Keratinocyte (primary cell): ENCODE measurements around the gene PDE6A. TPM values are rescaled to one million over a fixed set of nuclear protein-coding genes. Genes with fewer than 3 reads are reported as not detected.

Source experiments
- DNase-seq: peaks from one replicate; pipeline ENCODE4 v3.0.0-alpha.2; 2011; ENCODE audit warnings: low read depth, missing footprints, low spot score
- FAIRE-seq: peaks from 2 replicates; lab custom pipeline; 2011; peaks lifted over from hg19 to GRCh38; lab: Jason Lieb, UNC
- H2AFZ ChIP-seq: 2 replicates; pipeline ENCODE4 v1.6.0; 2012; ENCODE audit warnings: low read length, control low read depth, inconsistent platforms; ENCODE audit not compliant: control insufficient read depth
- H3K27ac ChIP-seq: 2 replicates; pipeline ENCODE4 v1.5.1; 2011; ENCODE audit warnings: low read length; ENCODE audit not compliant: control insufficient read depth, insufficient read depth
- H3K27me3 ChIP-seq: 3 replicates; pipeline ENCODE4 v1.6.0; 2011; ENCODE audit warnings: low read length; ENCODE audit not compliant: control insufficient read depth, insufficient read depth; ENCODE audit errors: extremely low read depth
- H3K36me3 ChIP-seq, 2 experiments: 2 replicates in 1 of 2; 3 replicates in 1 of 2; pipeline ENCODE4 v1.5.1; 2011; ENCODE audit warnings: low read length in 2 of 2, mild to moderate bottlenecking in 1 of 2; ENCODE audit not compliant: control insufficient read depth in 2 of 2, insufficient read depth in 2 of 2; ENCODE audit errors: extremely low read depth in 1 of 2
- H3K4me1 ChIP-seq: 3 replicates; pipeline ENCODE4 v1.5.1; 2011; ENCODE audit warnings: low read length; ENCODE audit not compliant: control insufficient read depth, insufficient read depth; ENCODE audit errors: extremely low read depth
- H3K4me2 ChIP-seq: 3 replicates; pipeline ENCODE4 v1.6.0; 2011; ENCODE audit warnings: low read depth, low read length; ENCODE audit not compliant: control insufficient read depth, insufficient read depth; ENCODE audit errors: extremely low read depth
- H3K4me3 ChIP-seq, 3 experiments: fragments of 200-600 bp in 1 of 3; sonication (generic) in 1 of 3; 2 replicates in 2 of 3; 3 replicates in 1 of 3; pipeline ENCODE4 v1.5.1; 2011 to 2016; ENCODE audit warnings: low read length in 3 of 3, mild to moderate bottlenecking in 3 of 3, control low read depth in 2 of 3, inconsistent platforms in 1 of 3, low read depth in 1 of 3, mixed read lengths in 1 of 3, mixed run types in 1 of 3, moderate library complexity in 1 of 3; ENCODE audit not compliant: control insufficient read depth in 2 of 3, insufficient read depth in 2 of 3; ENCODE audit errors: extremely low read depth in 1 of 3
- H3K79me2 ChIP-seq: 2 replicates; pipeline ENCODE4 v1.6.0; 2012; ENCODE audit warnings: low read length; ENCODE audit not compliant: control insufficient read depth, insufficient read depth
- H3K9ac ChIP-seq: 3 replicates; pipeline ENCODE4 v1.6.0; 2011; ENCODE audit warnings: low read length; ENCODE audit not compliant: control insufficient read depth, insufficient read depth; ENCODE audit errors: extremely low read depth
- H3K9me1 ChIP-seq: 3 replicates; pipeline ENCODE4 v1.6.0; 2011; ENCODE audit warnings: low read length; ENCODE audit not compliant: control insufficient read depth, insufficient read depth; ENCODE audit errors: extremely low read depth
- H3K9me3 ChIP-seq: 2 replicates; pipeline ENCODE4 v1.5.1; 2012; ENCODE audit warnings: low read depth, low read length; ENCODE audit not compliant: control insufficient read depth
- H4K20me1 ChIP-seq: 3 replicates; pipeline ENCODE4 v1.6.0; 2011; ENCODE audit warnings: low read length; ENCODE audit not compliant: control insufficient read depth, insufficient read depth; ENCODE audit errors: extremely low read depth
- EZH2 ChIP-seq: IDR thresholded peaks from one replicate; pipeline ENCODE4 v1.6.1; 2012; ENCODE audit warnings: inconsistent platforms, mild to moderate bottlenecking, low read length, moderate library complexity
- dilution Hi-C: fragments of 300-500 bp; cut with MboI; formaldehyde crosslinking; loops from one replicate; pipeline ENCODE4 v1.7.0; 2020; ENCODE audit warnings: low sequenced_read_pairs; ENCODE audit not compliant: extremely low pct_ligation_motif_present
- polyA plus RNA-seq, 5 experiments: library from polyadenylated mRNA; depleted of rRNA in 3 of 5; stranded (reverse) in 3 of 5; stranded (forward) in 1 of 5; unstranded in 1 of 5; fragments of >200 nt; gene quantifications; 1 replicate in 1 of 5; 2 replicates in 3 of 5; 3 replicates in 1 of 5; pipeline versions ENCODE4 v1.2.1 to v1.2.3, GENCODE V29; 2011 to 2012; ENCODE audit warnings: missing spikeins in 2 of 5, low read depth in 1 of 5, low replicate concordance in 1 of 5
- TF ChIP-seq, protein P1 (sequence below), 3 experiments: IDR thresholded peaks in 1 of 3; conservative IDR thresholded peaks in 1 of 3; optimal IDR thresholded peaks in 1 of 3; 2 replicates in 2 of 3; 3 replicates in 1 of 3; pipeline versions ENCODE3 to v1.5.1; 2011; ENCODE audit warnings: low read length in 3 of 3, mild to moderate bottlenecking in 3 of 3, moderate library complexity in 2 of 3, control low read depth in 1 of 3, inconsistent platforms in 1 of 3; ENCODE audit not compliant: insufficient read depth in 2 of 3; ENCODE audit errors: extremely low read depth in 1 of 3

PDE6A gene
- polyA plus RNA-seq, 1 donor (not counting 4 experiments of a cell fraction or from before 2014, with no cell fraction given) = 0.03 TPM

GRCh38 chr5:149900390-149900789 lies 44.2 kb downstream of the PDE6A start:
- Histone ChIP-seq H3K4me2 (no peak overlapping the region), H4K20me1 (no peaks in the 10 kb centered on the region), H3K27ac (no peak overlapping the region), H3K9me3 (no peaks in the 10 kb centered on the region), H2AFZ (no peak overlapping the region), H3K27me3 (no peaks in the 10 kb centered on the region), H3K9me1 (no peaks in the 10 kb centered on the region), H3K4me3 (no peak overlapping the region), H3K79me2 (no peaks in the 10 kb centered on the region), H3K4me1 (peaks cover 14% of the 10 kb centered on the region), H3K36me3 (no peaks in the 10 kb centered on the region), H3K9ac (no peak overlapping the region)
- dilution Hi-C loops = no loop called here
- FAIRE-seq (no peak), DNase-seq (no peak)
- TF ChIP-seq EZH2 = no peak
- TF ChIP-seq, protein P1, sequence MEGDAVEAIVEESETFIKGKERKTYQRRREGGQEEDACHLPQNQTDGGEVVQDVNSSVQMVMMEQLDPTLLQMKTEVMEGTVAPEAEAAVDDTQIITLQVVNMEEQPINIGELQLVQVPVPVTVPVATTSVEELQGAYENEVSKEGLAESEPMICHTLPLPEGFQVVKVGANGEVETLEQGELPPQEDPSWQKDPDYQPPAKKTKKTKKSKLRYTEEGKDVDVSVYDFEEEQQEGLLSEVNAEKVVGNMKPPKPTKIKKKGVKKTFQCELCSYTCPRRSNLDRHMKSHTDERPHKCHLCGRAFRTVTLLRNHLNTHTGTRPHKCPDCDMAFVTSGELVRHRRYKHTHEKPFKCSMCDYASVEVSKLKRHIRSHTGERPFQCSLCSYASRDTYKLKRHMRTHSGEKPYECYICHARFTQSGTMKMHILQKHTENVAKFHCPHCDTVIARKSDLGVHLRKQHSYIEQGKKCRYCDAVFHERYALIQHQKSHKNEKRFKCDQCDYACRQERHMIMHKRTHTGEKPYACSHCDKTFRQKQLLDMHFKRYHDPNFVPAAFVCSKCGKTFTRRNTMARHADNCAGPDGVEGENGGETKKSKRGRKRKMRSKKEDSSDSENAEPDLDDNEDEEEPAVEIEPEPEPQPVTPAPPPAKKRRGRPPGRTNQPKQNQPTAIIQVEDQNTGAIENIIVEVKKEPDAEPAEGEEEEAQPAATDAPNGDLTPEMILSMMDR (optimal IDR thresholded peaks at IDR 0.05 in 1 of 3, IDR thresholded peaks at IDR 0.05 in 1 of 3, conservative IDR thresholded peaks at IDR 0.05 in 1 of 3; ENCODE audit: extremely low read depth in 1 of 3, insufficient read depth in 2 of 3, low read length in 3 of 3) = no peak

- H3K9me1 ChIP-seq = no peaks in the 10 kb centered on the region
- DNase-seq = no peak
- no peak for FAIRE-seq
- H3K4me2 ChIP-seq = no peak overlapping the region
- no peaks in the 10 kb centered on the region for H3K27me3 ChIP-seq
- TF ChIP-seq, protein P1 (optimal IDR thresholded peaks at IDR 0.05 in 1 of 3, IDR thresholded peaks at IDR 0.05 in 1 of 3, conservative IDR thresholded peaks at IDR 0.05 in 1 of 3; ENCODE audit: extremely low read depth in 1 of 3, insufficient read depth in 2 of 3, low read length in 3 of 3) = no peak
- no peak for TF ChIP-seq EZH2
- no peak overlapping the region for H3K4me3 ChIP-seq
- peaks cover 20% of the 10 kb centered on the region for H3K4me1 ChIP-seq
- no peak overlapping the region for H3K27ac ChIP-seq
- dilution Hi-C loops = no loop called here
- no peak overlapping the region for H3K9ac ChIP-seq
- H3K36me3 ChIP-seq = no peaks in the 10 kb centered on the region
- H3K9me3 ChIP-seq = no peaks in the 10 kb centered on the region
- no peak overlapping the region for H2AFZ ChIP-seq
- H3K79me2 ChIP-seq = no peaks in the 10 kb centered on the region
- H4K20me1 ChIP-seq = no peaks in the 10 kb centered on the region
These were observed 45.8 kb downstream of the PDE6A start for GRCh38 chr5:149898811-149899210.
